ENCODE results near the gene PRCP.
A peak's percentile ranks its signal among the peaks of the same experiment; 100 is the strongest.

The PRCP gene

GRCh38 chr11:82776377-82776776, 123.9 kb downstream of the PRCP start:
- no peak for DNase-seq

GRCh38 chr11:82775736-82776346, 124.4 kb downstream of the PRCP start:
- peak; percentile 38 for DNase-seq

- no peak for DNase-seq
Observed at GRCh38 chr11:82775218-82775617, 125.0 kb downstream of the PRCP start.
